NCI-H1436 treated with DMSO at 0.1 percent for 48 hours (cell line): ENCODE data around the gene SNX3.

ENCODE experiments used
- DNase-seq: peaks from one replicate; lab custom pipeline; 2025; lab: John Stamatoyannopoulos, UW

Gene SNX3

GRCh38 chr6:108170332-108171290 is 90.2 kb downstream of the SNX3 start:
- no peak for DNase-seq

DNA sequence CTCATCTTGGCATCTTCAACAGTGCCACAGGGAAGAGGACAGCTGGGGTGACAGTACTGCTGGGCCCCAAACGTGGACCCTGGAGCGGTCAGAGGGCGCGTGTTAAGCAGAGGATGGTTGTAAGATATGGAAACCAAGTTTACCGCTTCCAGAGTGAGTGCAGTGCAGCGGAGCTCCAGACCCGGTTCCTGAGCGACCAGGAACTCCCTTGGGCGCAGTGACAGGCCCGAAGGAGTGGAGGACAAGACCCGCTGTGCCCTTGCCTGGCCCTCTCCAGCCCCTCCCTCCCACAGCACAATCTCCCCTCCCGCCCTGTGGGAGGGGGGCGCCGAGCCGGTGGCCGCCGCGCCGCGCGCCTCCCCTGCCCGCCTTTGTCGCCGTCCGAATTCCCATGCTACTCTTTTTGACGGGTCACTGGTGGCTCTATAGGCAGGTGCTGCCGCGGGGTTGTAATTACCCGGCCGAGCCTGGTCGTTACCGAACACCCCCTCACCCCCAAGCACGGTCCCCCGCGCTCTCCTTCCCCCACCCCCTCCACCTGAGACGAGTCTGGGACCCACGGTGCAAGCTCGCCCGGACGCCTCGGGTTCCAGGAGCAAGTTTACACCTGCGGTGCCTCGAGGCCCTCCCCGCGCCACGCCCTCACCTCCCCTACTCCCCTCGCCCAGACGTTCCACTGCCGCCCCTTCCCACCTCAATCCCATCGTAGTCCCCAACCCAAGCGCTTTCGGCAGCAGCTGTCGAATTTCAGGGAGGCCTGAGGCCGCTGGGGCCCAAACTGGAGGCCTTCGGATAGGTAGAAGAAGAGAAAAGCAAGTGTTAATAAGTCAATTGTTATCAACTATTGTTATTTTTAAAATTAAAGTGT is 91.1 kb downstream of the SNX3 start:
- no peak for DNase-seq

- no peak for DNase-seq
These were observed 92.1 kb downstream of the SNX3 start for GRCh38 chr6:108168501-108169463.

DNA sequence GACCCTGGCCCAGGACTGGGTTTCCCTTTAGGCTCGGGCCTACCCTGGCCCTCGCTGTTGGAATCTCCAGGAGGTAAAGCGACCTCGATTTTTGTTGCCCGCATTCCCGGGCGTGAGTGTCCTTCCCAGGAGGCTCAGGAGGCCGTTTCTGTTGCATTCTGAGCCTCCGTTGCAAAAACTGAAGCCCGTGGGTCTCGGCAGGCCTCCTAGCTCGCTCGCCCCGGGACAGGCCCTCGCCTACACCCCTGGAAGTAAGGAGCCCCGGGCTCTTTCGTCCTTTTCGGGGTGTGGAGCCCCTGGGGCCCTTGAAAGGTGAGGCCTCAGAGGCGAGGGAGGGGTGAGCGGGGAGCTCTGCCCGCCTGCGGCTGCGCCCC is 92.8 kb downstream of the SNX3 start:
- DNase-seq, result no peak

DNA sequence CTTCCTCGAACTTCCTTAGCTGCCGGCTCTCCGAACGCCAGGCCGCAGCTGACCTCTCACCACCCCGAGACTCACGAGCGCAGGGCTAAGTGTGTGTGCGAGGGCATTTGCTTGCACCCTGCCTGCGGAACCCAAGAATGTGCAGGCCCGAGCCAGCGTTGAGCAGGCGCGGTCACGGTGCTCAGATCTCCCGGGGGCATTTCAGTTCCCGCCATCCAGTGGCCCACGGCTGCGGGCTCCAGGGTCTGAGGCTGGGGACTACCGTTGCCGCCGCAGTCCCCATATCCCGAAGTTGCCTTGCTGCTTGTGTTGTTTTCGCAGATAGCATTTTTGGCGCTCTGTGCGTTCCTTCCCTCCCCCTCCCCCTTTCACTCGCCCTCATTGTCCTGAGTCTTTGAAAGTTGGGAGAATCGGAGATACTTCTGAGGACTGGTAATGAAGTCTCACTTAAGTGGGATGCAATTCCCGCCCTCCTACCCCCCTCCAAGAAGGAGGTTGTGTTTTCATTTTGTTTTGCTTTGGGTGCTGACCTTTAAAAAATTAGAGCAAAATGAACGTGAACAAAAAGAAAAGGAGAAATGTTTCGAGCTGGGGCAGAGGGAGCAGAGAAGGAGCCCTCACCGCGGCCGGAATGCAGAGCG is 93.3 kb downstream of the SNX3 start:
- DNase-seq, result no peak

GRCh38 chr6:108166664-108167448 is 94.0 kb downstream of the SNX3 start:
- no peak for DNase-seq

DNA sequence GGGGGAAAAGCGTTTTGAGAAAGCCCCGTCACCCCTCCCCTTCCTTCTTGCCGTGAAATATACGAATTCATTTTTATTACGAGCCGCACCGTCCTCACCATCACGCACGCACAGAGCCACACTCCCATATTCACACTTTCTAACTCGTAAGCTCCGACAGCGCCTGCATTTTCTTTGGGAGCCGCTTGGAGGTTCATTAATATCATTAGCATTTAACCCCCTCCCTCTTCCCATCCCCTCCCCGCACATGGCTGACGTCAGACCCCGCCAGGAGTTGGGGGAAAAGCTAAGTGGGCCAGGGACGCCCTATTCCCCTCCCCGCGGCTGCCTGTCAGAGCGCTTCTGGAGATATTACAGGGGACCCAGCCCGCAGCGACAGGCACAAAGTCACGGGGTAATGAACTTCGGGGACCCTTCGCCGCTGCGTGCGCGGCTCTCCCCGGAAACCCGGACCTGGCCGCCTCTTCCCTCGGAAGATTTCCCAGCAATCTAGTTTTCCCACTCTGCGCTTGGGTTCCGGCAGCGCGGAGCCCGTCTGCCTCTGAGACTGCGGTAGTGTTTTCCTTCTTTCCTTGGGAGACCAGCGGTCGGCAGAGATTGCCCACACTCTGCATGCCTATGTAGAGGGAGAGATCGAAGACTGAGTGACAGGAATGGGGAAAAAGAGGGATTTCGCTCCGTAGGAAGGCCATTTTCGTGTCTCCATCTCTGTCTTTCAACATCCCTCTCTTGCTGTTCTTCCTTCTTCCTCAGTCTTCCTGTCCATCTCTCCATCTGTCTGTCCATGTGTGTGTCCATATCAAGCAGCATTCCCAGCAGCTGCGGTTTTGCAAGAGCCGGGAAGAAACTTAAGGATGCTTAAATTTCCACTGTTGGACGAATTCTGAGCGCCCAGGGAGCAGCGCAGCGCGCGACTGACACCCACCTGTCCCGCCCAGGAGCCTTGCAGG is 94.9 kb downstream of the SNX3 start, which contains the start of gene NR2E1:
Gene NR2E1, plus strand, starts transcription at position 309 of the 950 bp plus-strand sequence. CDS start 744 bp downstream, outside the sequence.
- no peak for DNase-seq

DNA sequence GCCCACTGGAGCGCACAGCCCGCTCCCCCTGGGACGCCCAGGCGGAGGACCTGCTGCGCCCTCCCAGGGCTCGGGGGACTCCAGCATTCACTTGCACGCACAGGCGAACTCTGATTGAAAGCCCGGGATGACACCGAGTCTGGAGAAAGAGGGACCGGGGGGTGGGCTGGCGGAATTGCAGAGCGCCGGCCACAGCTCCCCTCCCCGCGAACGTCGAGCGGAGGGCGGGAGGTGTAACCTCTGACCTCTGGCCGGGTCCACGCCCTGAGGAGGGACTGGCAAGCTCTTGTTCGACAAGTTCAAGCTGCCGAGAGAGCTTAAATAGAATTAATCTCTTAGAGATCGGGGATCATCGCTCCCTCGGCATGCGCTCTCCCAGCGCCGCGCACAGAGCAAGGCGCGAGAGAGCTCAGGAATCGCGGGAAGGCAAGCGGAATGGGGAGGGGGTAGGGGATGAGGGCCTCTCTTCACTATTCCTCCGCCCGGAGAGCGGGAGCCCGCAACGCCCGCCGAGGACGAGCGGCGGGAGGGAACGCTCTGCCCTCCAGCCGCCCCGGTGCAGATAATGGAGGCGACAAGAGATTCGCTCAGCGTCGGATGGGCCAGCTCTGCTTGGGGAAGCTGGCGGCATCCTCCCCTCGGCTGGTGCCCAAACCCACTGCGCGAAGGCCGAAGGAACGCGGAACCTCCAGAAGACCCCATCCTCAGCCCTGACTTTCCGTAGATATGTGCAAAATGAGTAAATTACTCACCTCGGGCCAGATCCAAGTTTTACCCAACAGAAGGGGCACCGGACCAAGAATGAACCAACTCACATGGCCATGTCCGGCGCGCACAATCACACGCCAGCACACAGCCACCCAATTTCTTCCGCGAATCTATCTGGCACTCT is 95.8 kb downstream of the SNX3 start:
- DNase-seq, result no peak

DNA sequence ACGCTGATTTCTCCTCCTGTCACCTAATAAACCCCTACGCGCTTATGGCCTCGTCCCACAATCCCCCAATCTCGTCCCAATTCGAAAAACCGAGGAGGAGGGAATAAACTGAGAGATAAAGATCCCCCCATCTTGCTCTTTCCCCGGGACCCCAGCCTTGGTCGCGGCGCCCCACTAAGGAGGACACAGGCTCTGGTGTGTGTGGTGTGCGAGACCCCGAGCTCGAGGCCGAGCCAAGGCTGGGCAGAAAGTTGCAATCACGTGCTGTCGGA is 96.4 kb downstream of the SNX3 start:
- no peak for DNase-seq

- DNase-seq, result no peak
These were observed 96.9 kb downstream of the SNX3 start for GRCh38 chr6:108163644-108164542.

DNA sequence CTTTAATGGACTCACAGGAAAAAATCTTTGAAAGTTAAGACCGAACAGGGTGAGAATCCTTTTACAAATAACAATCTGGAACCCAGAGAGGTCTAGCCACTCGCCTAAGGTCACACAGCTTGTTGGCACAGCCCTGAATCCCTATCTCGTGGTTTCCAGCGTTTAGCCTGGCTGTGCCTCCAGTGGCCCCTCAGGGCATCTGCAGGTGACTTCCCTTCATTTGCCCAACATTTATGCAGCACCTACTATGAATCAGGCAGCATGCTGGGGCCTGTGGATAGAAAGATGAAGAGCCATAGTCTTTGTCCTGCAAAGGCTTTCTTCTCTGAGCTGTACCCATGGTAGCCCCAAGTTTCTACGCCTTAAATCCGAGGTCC is 97.6 kb downstream of the SNX3 start:
- DNase-seq, result no peak

GRCh38 chr6:108161724-108162282 is 99.0 kb downstream of the SNX3 start:
- no peak for DNase-seq
